ENCODE measurements around the gene TASOR2.

- TF ChIP-seq CTCF (IDR thresholded peaks at IDR 0.05) = no peak
- no peak for TF ChIP-seq POLR2A (IDR thresholded peaks at IDR 0.05)
Observed at GRCh38 chr10:5643346-5644067, 41.1 kb upstream of the TASOR2 start.

Measured in testis (tissue), 2 donors.